K562 (cell line): Measurements from ENCODE around the gene SEL1L. TPM values are rescaled to one million over a fixed set of nuclear protein-coding genes. Genes with fewer than 3 reads are reported as not detected.
A peak's percentile ranks its signal among the peaks of the same experiment; 100 is the strongest.

Experiments used
- BRCA1 ChIP-seq, 2 experiments: fragments of 450-650 bp in 1 of 2; sonication (generic) in 1 of 2; formaldehyde crosslinking in 1 of 2; IDR thresholded peaks; 2 replicates each; pipeline versions ENCODE4 v1.5.0 to v1.6.1; 2017 to 2020; ENCODE audit warnings: mild to moderate bottlenecking in 1 of 2, missing genetic modification reagents in 1 of 2
- CHAMP1 ChIP-seq: fragments of 450-650 bp; IDR thresholded peaks from 2 replicates; pipeline ENCODE4 v1.6.1; 2016; ENCODE audit warnings: mild to moderate bottlenecking
- DIDO1 ChIP-seq: fragments of 450-650 bp; IDR thresholded peaks from 2 replicates; pipeline ENCODE4 v1.6.1; 2016; ENCODE audit warnings: low read depth, missing biosample characterization, missing genetic modification characterization
- GABPB1 ChIP-seq: sonication (generic); formaldehyde crosslinking; IDR thresholded peaks from 2 replicates; pipeline ENCODE4 v1.8.0; 2022; ENCODE audit warnings: mild to moderate bottlenecking, missing genetic modification reagents
- KLF13 ChIP-seq: fragments of 450-650 bp; IDR thresholded peaks from 2 replicates; pipeline ENCODE4 v1.6.1; 2016; ENCODE audit warnings: missing genetic modification characterization, low read depth, mild to moderate bottlenecking, missing compliant biosample characterization, moderate library complexity, borderline replicate concordance
- LEF1 ChIP-seq: fragments of 450-650 bp; IDR thresholded peaks from 2 replicates; pipeline ENCODE4 v1.6.1; 2016; ENCODE audit warnings: mild to moderate bottlenecking
- NFIC ChIP-seq: fragments of 450-650 bp; IDR thresholded peaks from 2 replicates; pipeline ENCODE4 v1.6.1; 2017; ENCODE audit warnings: mild to moderate bottlenecking, inconsistent platforms
- SMAD2 ChIP-seq: fragments of 150-350 bp; IDR thresholded peaks from 2 replicates; pipeline ENCODE4 v1.6.1; 2014; ENCODE audit warnings: low read depth, mild to moderate bottlenecking, low read length
- TEAD4 ChIP-seq, 2 experiments: sonication (generic) in 1 of 2; formaldehyde crosslinking in 1 of 2; IDR thresholded peaks; 2 replicates each; pipeline versions ENCODE4 v1.6.1 to v1.8.0; 2012 to 2022; ENCODE audit warnings: borderline replicate concordance in 1 of 2, inconsistent platforms in 1 of 2, low read length in 1 of 2, mild to moderate bottlenecking in 1 of 2, missing genetic modification reagents in 1 of 2
- YY1 ChIP-seq, 3 experiments: IDR thresholded peaks; 2 replicates each; pipeline ENCODE4 v1.6.1; 2011; ENCODE audit warnings: low read length in 2 of 3, mild to moderate bottlenecking in 2 of 3, moderate library complexity in 2 of 3, borderline replicate concordance in 1 of 3, control low read depth in 1 of 3, low read depth in 1 of 3; ENCODE audit not compliant: insufficient read depth in 3 of 3, insufficient replicate concordance in 2 of 3, control insufficient read depth in 1 of 3, insufficient read length in 1 of 3; ENCODE audit errors: extremely low read depth in 1 of 3
- ZNF431 ChIP-seq: sonication (generic); formaldehyde crosslinking; IDR thresholded peaks from 2 replicates; pipeline ENCODE4 v1.8.0; 2022; ENCODE audit warnings: mild to moderate bottlenecking, missing genetic modification reagents
- ZNF609 ChIP-seq: sonication (generic); formaldehyde crosslinking; IDR thresholded peaks from 2 replicates; pipeline ENCODE4 v1.8.1; 2023; ENCODE audit warnings: missing genetic modification reagents, mild to moderate bottlenecking, borderline replicate concordance
- ZNF77 ChIP-seq: fragments of 250-450 bp; sonication (Bioruptor Pico); IDR thresholded peaks from 2 replicates; pipeline ENCODE4 v1.5.0; 2020
- polyA plus RNA-seq, 8 experiments: library from polyadenylated mRNA; depleted of rRNA in 4 of 8; stranded (reverse) in 5 of 8; unstranded in 3 of 8; fragments of >200 nt; fragmentation: Nextera tagmentation in 2 of 8; fragmentation: Illumina TruSeq in 1 of 8; extraction: Ambion mirVana in 2 of 8; extraction: Trizol in 1 of 8; gene quantifications; 2 replicates each; pipeline versions ENCODE4 v1.2.1 to v1.2.3, GENCODE V29; 2011 to 2014; ENCODE audit warnings: inconsistent platforms in 1 of 8, missing spikeins in 1 of 8
- total RNA-seq, 7 experiments: library from RNA; depleted of rRNA in 6 of 7; stranded (reverse); fragments of >200 nt in 6 of 7; fragmentation: Illumina TruSeq in 2 of 7; extraction: Trizol in 2 of 7; gene quantifications; 2 replicates each; pipeline versions ENCODE4 v1.2.1 to v1.2.3, GENCODE V29; 2011 to 2021; ENCODE audit warnings: low replicate concordance in 1 of 7
- TF ChIP-seq, protein P1 (sequence below): fragments of 250-450 bp; sonication (Bioruptor Pico); IDR thresholded peaks from 2 replicates; pipeline ENCODE4 v1.8.0; 2022; ENCODE audit warnings: moderate library complexity, mild to moderate bottlenecking, inconsistent platforms

SEL1L gene
- total and polyA plus RNA-seq, 9 of the 15 experiments (the other 6 are each of a cell fraction or from before 2014, with no cell fraction given), result 7.7 to 21.1 (median 13.6) TPM

- TF ChIP-seq NFIC, result peak; percentile 59; the same call in 1 of the 2 replicates
- no peak for TF ChIP-seq BRCA1 (IDR thresholded peaks at IDR 0.05)
- no peak for TF ChIP-seq BRCA1 (CRISPR knock-in tag; IDR thresholded peaks at IDR 0.05)
- TF ChIP-seq DIDO1 (tag), result no peak
- TF ChIP-seq GABPB1, result peak; percentile 65
- TF ChIP-seq SMAD2, result no peak
- TF ChIP-seq ZNF609, result no peak
- TF ChIP-seq ZNF77 (CRISPR knock-in tag), result no peak
- TF ChIP-seq ZNF431 (CRISPR knock-in tag), result no peak
- peak in 2 of 3 experiments; percentile 19 to 36 for TF ChIP-seq YY1 (IDR thresholded peaks at IDR 0.05; ENCODE audit: borderline replicate concordance in 1 of 3, control insufficient read depth in 1 of 3, extremely low read depth in 1 of 3, insufficient read depth in 3 of 3, insufficient read length in 1 of 3, insufficient replicate concordance in 2 of 3, low read depth in 1 of 3, low read length in 2 of 3)
- TF ChIP-seq TEAD4 (IDR thresholded peaks at IDR 0.05; ENCODE audit: low read length), result peak; percentile 85
- no peak for TF ChIP-seq TEAD4 (CRISPR knock-in tag; IDR thresholded peaks at IDR 0.05; ENCODE audit: borderline replicate concordance)
- TF ChIP-seq CHAMP1, result no peak
- TF ChIP-seq, protein P1, sequence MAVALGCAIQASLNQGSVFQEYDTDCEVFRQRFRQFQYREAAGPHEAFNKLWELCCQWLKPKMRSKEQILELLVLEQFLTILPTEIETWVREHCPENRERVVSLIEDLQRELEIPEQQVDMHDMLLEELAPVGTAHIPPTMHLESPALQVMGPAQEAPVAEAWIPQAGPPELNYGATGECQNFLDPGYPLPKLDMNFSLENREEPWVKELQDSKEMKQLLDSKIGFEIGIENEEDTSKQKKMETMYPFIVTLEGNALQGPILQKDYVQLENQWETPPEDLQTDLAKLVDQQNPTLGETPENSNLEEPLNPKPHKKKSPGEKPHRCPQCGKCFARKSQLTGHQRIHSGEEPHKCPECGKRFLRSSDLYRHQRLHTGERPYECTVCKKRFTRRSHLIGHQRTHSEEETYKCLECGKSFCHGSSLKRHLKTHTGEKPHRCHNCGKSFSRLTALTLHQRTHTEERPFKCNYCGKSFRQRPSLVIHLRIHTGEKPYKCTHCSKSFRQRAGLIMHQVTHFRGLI (CRISPR knock-in tag), result no peak
- peak; percentile 78 for TF ChIP-seq LEF1
- no peak for TF ChIP-seq KLF13 (tag)
Measured at GRCh38 chr14:81427348-81428058, 106.2 kb downstream of the SEL1L start (continued).
